Activated CD4-positive, alpha-beta T cell treated with anti-CD3 and anti-CD28 coated beads, Interleukin-2, amount 50 U/mL, for 1 hour (primary cell): Measurements from ENCODE around the gene BRCA2.

Experiments used
- DNase-seq: peaks from one replicate; pipeline ENCODE4 v3.0.0-alpha.2; 2020

The BRCA2 gene

DNA sequence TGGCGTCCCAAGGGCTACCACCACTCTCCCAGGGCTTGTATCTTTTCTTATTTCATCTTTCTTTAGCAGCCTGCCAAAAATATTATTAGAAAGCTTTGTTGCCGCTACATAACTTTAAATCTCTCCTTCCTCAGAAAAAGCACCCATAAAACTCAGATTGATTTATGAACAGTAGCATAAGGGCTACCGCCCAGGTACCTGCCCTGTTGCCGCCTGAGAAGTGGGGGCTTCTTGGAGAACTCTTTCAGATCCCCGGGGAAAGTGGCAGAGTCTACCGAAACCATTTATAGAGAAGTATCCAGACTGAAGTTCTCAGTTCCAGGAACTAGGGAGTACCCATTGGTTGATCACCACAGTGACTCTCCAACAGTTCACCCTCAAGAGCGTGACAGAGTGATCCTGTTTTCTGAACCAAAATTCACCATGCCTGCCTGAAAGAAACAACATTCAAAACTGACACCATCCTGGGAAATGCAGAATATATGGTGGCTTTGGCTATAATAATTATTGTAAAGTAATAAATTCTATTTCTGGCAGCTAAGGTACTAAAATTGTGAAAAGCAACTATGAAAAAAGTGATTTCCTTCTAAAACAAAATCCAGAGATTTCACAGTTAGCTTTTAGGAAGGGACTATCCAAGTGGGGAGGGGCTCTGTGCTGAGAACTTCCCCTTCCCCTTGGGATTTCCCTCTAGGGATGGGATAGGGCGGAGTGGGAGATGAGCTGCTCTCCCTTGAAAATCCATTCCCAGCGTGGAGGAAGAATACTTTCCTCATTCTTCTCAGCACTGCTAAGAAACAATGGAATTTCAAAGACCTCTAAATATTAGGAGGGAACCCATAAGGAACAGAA lies 113.5 kb downstream of the BRCA2 start:
- DNase-seq = no peak

DNA sequence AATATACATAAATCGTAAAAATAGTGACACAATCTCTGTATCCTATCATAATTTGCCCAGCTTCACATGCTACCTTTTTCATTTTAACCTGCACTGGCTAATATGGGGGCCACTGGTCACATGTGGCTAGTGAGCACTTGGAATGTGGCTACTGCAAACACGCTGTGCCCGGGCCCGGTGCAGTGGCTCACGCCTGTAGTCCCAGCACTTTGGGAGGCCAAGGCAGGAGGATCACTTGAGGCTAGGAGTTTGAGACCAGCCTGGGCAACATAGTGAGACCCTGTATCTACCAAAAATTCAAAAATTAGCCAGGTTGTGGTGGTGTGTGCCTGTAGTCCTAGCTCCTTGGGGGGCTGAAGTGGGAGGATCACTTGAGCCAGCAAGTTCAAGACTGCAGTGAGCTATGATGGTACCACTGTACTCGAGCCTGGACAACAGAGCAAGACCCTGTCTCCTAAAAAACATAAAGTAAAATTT lies 114.2 kb downstream of the BRCA2 start:
- no peak for DNase-seq

DNA sequence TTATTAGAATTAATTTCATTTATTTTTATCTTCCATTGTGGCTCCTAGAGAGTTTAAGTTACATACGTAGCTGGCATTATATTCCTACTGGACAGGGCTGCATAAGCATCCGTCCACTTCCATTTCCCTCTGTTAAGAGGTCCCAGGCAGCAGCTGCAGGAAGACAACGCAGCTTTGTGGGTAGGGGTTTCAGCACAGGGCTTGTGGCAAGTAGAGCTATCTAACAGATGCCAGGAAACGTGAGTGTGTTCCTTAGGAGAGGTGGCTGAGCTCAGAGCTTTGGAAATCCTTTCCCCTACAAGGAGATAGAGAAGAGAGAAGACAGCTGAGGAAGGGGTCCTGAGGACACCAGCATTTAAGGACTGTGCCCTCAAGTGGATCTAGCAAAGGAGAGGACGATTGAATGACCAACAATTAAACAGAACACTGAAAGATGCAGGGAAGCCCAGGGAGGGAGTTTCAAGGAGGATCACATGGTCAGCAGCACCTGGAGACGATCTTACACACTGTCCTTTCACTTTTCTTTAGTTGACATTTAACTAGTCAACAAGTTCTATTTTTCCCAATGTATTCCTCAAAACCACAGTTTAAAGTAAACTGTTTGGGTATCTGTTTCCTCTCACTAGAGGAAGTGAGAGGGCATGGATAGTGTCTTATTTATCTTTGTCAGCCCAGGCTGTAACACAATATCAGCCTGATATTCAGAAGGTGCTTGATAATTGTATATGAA lies 114.9 kb downstream of the BRCA2 start:
- no peak for DNase-seq

DNA sequence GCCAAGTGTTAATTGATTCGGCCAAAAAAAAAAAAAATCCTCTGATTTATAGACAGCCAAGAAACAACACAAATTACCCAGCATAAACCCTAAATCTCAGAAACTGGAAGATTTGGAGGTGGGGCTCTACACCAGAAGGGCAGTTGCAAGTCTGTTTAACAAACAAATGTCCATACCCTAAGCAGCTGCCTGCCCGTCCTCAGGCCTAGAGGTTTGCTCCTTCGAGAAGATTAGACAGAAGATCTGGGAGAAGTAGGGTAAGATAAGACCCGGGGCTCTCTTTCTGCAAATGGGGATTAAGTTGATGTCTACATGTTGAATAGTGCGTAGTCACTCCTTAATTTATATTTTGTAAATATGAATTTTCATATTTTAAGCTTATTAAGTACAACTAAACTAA lies 116.1 kb downstream of the BRCA2 start:
- DNase-seq = no peak

DNA sequence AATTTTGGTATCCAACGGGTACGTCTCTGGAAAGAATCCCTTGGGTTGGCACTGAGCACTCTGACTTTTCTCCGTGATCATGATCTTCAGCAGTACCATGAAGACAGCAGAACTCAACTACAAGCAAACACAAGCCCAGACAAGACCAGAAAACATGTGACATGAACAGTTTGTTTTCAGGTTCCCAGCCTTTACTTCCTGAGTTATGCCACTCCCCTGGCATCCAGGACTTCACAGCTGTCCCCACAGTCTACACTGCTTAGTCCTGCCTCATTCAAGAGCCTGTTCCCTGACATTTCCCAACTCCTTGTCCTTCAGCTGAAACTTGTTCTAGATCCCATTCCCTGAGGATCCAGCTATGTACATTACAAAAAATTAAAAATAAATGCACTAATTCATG lies 117.5 kb downstream of the BRCA2 start:
- no peak for DNase-seq

DNA sequence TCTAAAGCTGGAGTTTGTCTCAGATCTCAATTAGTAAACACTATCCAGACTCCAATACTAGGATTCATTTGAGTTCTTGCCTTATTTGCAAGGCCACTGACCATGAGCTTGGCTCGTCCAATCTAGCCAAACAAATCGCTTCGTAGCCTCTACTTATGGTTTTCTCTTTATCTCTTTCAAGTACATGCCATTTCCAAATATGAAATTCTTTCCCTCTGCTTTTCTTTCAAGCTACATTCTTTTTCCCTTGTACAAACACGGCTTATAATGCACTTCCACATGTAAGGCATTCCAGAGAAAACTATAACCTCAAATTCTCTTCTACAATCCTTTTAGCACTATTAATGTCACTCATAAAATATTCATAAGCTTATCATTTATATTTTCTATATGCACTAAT lies 123.6 kb downstream of the BRCA2 start:
- DNase-seq = no peak

DNA sequence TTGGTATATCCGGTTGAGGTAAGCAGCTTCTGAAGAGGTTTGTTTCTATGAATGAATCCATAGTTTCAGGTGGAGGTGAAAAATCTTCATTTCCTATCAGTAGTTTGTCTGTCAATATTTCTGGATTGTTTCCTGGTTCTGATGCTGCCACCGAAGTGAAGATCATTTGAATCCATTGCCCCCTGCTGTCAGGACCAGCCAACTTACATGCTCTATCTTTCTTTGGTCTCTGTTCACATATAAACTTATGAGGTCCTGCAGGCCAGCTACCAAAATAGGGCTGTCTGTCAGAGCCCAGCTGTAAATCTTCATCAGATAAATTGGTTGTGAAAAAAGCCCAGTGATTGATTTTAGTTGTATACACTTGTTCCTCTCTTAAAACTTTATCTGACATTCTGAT lies 127.8 kb downstream of the BRCA2 start:
- peak; percentile 30 for DNase-seq

DNA sequence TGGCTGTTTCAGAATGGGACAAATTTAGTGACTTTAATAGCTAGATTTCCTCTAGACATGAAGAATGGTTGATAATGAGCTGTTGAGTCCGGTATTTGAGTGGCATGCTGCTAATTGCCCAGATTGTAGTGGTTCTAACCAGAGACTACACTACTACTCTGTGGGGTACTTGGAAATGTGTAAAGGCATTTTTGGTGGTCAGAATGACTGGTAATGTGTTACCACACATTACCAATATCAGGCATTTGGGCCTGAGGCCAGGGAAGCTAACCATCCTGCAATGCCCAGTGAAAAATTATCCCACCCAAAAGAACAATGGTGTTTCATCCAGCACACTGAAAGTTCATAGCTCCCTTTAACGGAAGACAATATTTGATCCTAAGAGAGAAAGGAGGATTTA lies 130.2 kb downstream of the BRCA2 start:
- DNase-seq = no peak

DNA sequence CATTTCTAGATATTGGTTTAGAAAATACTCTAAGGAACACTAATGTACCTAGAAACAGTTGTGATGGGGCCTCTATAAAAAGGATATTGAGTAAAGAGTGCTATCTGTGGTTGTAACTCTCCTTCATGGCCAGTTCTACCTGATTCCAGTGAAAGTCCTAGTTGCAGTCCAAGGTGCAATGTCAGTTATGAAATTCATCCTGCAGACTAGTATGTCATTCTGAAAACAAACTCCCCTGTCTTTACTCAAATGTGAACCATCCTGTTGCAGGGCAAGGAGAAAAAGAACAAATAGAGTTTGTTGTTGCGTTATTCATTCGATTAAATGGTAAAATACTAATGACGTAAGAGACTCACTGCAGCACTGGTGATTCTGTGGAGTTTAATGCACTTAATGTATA lies 130.9 kb downstream of the BRCA2 start:
- no peak for DNase-seq

DNA sequence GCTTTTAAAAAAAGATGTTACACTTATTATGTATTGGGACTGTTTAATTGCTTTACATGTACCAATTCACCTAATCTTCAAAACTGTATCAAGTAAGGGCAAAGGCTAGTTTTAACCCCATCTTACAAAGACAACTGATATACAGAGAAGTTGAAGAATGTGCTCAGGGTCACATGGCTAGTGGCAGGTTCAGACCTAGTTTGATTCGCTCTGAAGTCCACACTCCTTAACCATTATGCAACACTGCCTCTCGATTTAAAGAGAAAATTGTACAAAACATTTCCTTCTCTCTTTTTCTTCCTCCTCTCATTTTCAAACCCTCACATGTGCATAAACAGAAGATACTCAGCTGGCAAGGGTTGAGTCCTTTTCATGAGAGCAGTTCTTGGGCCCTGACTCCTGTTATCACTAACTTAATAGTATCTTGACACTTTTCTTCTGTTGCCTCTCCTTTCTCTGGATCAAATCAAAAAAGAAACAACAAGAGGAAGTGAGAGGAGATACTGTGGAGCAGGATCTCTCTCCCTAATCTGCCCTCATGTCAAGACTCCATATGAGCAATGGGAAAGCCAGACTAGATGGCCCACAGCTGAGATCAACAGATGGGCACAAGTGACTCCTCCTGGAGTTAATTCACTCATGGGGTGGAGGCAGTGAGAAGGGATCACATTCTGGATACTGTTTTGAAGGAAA lies 131.6 kb downstream of the BRCA2 start:
- no peak for DNase-seq

DNA sequence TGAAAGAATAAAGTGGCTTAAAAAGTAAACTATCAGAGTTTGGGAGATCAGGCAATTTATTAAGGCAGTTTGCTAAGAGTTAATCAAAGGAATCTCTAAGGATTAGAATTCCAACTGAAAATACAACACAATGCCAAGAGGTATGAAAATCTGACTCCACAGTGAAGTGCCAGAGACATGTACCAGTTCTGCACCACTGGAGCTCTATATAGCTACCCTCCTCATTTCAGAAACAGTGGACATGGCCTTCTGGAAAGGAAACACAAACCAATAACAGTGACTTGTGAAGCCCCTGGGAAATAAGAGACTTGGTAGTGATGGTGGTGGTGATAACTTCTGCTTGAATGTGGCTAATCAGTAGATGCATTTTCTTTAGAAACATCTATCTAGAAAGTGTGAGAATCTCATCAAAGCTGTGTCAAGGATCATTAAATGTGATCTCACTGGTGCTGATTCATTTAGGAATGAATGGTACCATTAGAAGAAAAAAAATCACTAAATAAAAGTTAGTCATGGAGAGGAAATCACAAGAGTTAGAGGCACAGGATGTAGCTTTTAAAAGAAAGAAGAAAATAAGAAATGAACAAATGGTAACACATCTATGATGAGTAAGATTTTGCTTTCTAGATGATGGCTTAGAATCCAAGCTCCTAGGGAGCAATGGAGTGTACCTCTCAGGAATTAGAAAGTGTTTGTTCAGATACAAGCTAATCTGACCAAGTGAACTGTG lies 132.8 kb downstream of the BRCA2 start:
- no peak for DNase-seq

DNA sequence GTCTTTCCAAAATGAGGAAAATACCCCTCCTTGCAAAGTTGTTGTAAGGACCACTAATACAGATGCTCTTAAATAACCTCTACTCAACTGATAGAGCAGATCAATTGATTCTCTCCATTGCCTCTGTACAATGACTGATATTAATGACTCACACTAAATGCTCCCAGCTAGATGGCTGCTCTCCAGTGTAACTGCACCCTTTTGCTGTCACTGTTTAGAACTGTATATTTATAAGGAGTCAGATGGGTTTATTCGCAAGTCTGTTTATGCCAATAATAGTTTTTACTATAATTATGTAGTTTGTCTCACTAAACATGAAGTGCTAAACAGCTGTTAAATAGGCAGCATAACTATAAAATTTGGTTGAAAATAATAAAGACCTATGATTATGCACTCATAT lies 133.7 kb downstream of the BRCA2 start:
- no peak for DNase-seq
